A549 (cell line): Measurements from ENCODE around the gene MYLK3.

Experiments
- CBX8 ChIP-seq: fragments of 200-600 bp; sonication (generic); IDR thresholded peaks from 2 replicates; pipeline ENCODE4 v1.6.1; 2016
- CEBPB ChIP-seq, 2 experiments: fragments of >200 bp in 1 of 2; sonication (Bioruptor Twin) in 1 of 2; formaldehyde crosslinking in 1 of 2; IDR thresholded peaks; 2 replicates each; pipeline ENCODE4 v1.6.1; 2012 to 2016
- CHD2 ChIP-seq: fragments of 150-350 bp; IDR thresholded peaks from 2 replicates; pipeline ENCODE4 v1.6.1; 2014; ENCODE audit warnings: low read length; ENCODE audit not compliant: partially characterized antibody
- CTCF ChIP-seq: fragments of >200 bp; sonication (Bioruptor Twin); formaldehyde crosslinking; IDR thresholded peaks from 3 replicates; pipeline ENCODE4 v1.5.1; 2016
- HDAC2 ChIP-seq: fragments of 200-600 bp; sonication (generic); IDR thresholded peaks from 2 replicates; pipeline ENCODE4 v1.6.1; 2016
- HMGXB4 ChIP-seq: fragments of 250-450 bp; sonication (Bioruptor Pico); IDR thresholded peaks from 2 replicates; pipeline ENCODE4 v1.5.0; 2021; ENCODE audit warnings: mild to moderate bottlenecking, moderate library complexity, borderline replicate concordance
- JUNB ChIP-seq: fragments of >200 bp; sonication (Bioruptor Twin); formaldehyde crosslinking; IDR thresholded peaks from 2 replicates; pipeline ENCODE4 v1.6.1; 2016
- KDM5A ChIP-seq: fragments of 200-600 bp; sonication (generic); IDR thresholded peaks from 2 replicates; pipeline ENCODE4 v1.6.1; 2016; ENCODE audit warnings: antibody characterized with exemption, mild to moderate bottlenecking
- RAD21 ChIP-seq, 2 experiments: fragments of >200 bp in 1 of 2; sonication (Bioruptor Twin) in 1 of 2; formaldehyde crosslinking in 1 of 2; IDR thresholded peaks in 1 of 2; conservative IDR thresholded peaks in 1 of 2; 2 replicates in 1 of 2; 3 replicates in 1 of 2; pipeline ENCODE4 v1.6.1; 2012 to 2018; ENCODE audit warnings: inconsistent platforms in 1 of 2
- RFX5 ChIP-seq: fragments of 450-650 bp; IDR thresholded peaks from 2 replicates; pipeline ENCODE4 v1.7.1; 2014; ENCODE audit warnings: antibody characterized with exemption, mild to moderate bottlenecking, moderate library complexity
- ZC3H11A ChIP-seq: fragments of 450-650 bp; IDR thresholded peaks from 2 replicates; pipeline ENCODE4 v1.6.1; 2014; ENCODE audit warnings: antibody characterized with exemption, mild to moderate bottlenecking
- TF ChIP-seq, protein P1 (sequence below): fragments of 450-650 bp; IDR thresholded peaks from 2 replicates; pipeline ENCODE4 v1.6.1; 2014; ENCODE audit warnings: antibody characterized with exemption
- TF ChIP-seq, protein P2 (sequence below): fragments of >200 bp; sonication (Bioruptor Twin); formaldehyde crosslinking; IDR thresholded peaks from 2 replicates; pipeline ENCODE4 v1.6.1; 2016

- TF ChIP-seq CTCF (no peak), CEBPB (IDR thresholded peaks at IDR 0.05) (no peak), CBX8 (no peak), RAD21 (conservative IDR thresholded peaks at IDR 0.05 in 1 of 2, IDR thresholded peaks at IDR 0.05 in 1 of 2) (no peak), KDM5A (no peak), HMGXB4 (no peak), JUNB (no peak), ZC3H11A (no peak), HDAC2 (no peak), CHD2 (no peak), RFX5 (no peak)
- TF ChIP-seq, protein P1, sequence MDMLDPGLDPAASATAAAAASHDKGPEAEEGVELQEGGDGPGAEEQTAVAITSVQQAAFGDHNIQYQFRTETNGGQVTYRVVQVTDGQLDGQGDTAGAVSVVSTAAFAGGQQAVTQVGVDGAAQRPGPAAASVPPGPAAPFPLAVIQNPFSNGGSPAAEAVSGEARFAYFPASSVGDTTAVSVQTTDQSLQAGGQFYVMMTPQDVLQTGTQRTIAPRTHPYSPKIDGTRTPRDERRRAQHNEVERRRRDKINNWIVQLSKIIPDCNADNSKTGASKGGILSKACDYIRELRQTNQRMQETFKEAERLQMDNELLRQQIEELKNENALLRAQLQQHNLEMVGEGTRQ, result no peak
- TF ChIP-seq, protein P2, sequence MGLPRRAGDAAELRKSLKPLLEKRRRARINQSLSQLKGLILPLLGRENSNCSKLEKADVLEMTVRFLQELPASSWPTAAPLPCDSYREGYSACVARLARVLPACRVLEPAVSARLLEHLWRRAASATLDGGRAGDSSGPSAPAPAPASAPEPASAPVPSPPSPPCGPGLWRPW, result no peak
Observed at GRCh38 chr16:46753015-46753414, 4.9 kb upstream of the MYLK3 start.
